ENCODE measurements around the gene PPIL4.

The PPIL4 gene

GRCh38 chr6:149457316-149457884 lies 88.4 kb downstream of the PPIL4 start:
- no peak for DNase-seq

GRCh38 chr6:149456311-149457021 lies 89.4 kb downstream of the PPIL4 start:
- no peak for DNase-seq

GRCh38 chr6:149455031-149455732 lies 90.7 kb downstream of the PPIL4 start:
- no peak for DNase-seq
